Activated T-cell treated with anti-CD3 and anti-CD28 coated beads, Interleukin-2, amount 50 U/mL, for 72 hours (primary cell): ENCODE data around the gene FCHO1. TPM values are rescaled to one million over a fixed set of nuclear protein-coding genes. Genes with fewer than 3 reads are reported as not detected.

Experiments
- ATAC-seq, 2 donors: fragments of 150-1000 bp; cut with Tn5 transposase; replicated peaks in 1 of 2; 2 replicates each; pipeline ENCODE4 v1.10.0; 2021; ENCODE audit warnings: moderate library complexity in 2 of 2, mild to moderate bottlenecking in 1 of 2
- DNase-seq, 2 donors: peaks; one replicate each; pipeline ENCODE4 v3.0.0; 2021 to 2022; ENCODE audit warnings: mixed read lengths in 1 of 2
- H3K27ac Mint-ChIP-seq: one replicate; pipeline ENCODE4 v1.8.0; 2022; ENCODE audit warnings: mild to moderate bottlenecking, moderate library complexity, mixed read lengths
- H3K27me3 Mint-ChIP-seq: one replicate; pipeline ENCODE4 v1.8.0; 2022; ENCODE audit warnings: low read depth, mixed read lengths
- H3K36me3 Mint-ChIP-seq, 2 donors: one replicate each; pipeline ENCODE4 v1.8.0; 2022; ENCODE audit warnings: mixed read lengths in 2 of 2, mild to moderate bottlenecking in 1 of 2; ENCODE audit not compliant: insufficient read depth in 2 of 2
- H3K4me1 Mint-ChIP-seq: one replicate; pipeline ENCODE4 v1.8.0; 2022; ENCODE audit warnings: low read depth, mixed read lengths
- H3K4me3 Mint-ChIP-seq, 2 donors: one replicate each; pipeline ENCODE4 v1.8.0; 2022; ENCODE audit warnings: mild to moderate bottlenecking in 2 of 2, mixed read lengths in 2 of 2, moderate library complexity in 2 of 2
- H3K9me3 Mint-ChIP-seq, 2 donors: one replicate each; pipeline ENCODE4 v1.8.0; 2022; ENCODE audit warnings: mixed read lengths in 2 of 2
- total RNA-seq, 2 donors: library from RNA; stranded (reverse); gene quantifications; one replicate each; pipeline ENCODE4 v1.2.3, GENCODE V29; 2022

Gene FCHO1
- total RNA-seq, 2 donors from 2014 or later = 70.8 to 93.9 TPM

GRCh38 chr19:17757125-17757524 lies 5.8 kb downstream of the FCHO1 start:
- Mint-ChIP-seq H3K27ac (no peak overlapping the region), H3K36me3 (peaks cover 4 to 19% of the 10 kb centered on the region in 2 donors), H3K4me3 (no peak overlapping the region), H3K27me3 (no peaks in the 10 kb centered on the region), H3K4me1 (peaks cover 39% of the 10 kb centered on the region), H3K9me3 (no peaks in the 10 kb centered on the region)
- ATAC-seq (no peak), DNase-seq (no peak)

DNA sequence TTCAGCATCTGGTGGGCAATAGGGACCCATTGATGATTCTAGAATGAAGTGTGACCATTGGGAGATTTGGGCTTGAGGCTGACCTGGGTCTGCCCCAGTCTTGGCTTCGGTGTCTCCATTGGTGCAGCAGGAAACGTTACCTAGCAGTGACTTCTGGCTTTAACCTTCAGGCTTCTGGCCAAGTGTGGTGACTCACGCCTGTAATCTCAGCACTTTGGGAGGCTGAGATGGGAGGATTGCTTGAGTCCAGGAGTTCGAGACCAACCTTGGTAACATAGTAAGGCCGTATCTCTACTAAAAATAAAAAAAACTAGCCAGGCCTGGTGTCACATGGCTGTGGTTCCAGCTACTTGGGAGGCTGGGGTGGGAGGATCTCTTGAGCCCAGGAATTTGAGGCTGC lies 7.2 kb downstream of the FCHO1 start:
- no peak for ATAC-seq
- Mint-ChIP-seq H3K36me3 (peaks cover 4 to 24% of the 10 kb centered on the region in 2 donors), H3K4me3 (no peak overlapping the region), H3K27ac (no peak overlapping the region), H3K9me3 (no peaks in the 10 kb centered on the region), H3K4me1 (peaks cover 35% of the 10 kb centered on the region), H3K27me3 (no peaks in the 10 kb centered on the region)
- DNase-seq = no peak

DNA sequence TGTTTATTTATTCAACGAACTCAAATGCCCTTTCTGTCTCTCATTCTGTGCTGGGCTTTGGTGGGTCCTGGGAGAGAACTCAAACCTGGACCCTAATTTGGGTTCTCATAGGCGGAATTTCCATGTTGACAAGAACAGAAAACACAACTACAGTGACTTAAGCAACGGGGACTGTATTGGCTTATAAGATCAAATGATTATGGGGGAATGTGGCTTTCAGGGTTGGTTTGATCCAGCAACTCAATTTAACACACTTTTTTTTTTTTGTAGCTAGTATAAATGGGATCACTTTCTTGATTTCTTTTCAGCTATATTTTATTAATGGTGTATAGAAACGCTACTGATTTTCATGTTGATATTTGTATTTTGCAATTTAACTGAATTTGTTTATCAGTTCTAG lies 9.9 kb downstream of the FCHO1 start:
- H3K9me3 Mint-ChIP-seq = no peaks in the 10 kb centered on the region
- H3K4me3 Mint-ChIP-seq = no peak overlapping the region
- H3K36me3 Mint-ChIP-seq = peaks cover 4 to 33% of the 10 kb centered on the region in 2 donors
- peak overlapping the region; percentile 10 for H3K27ac Mint-ChIP-seq
- no peaks in the 10 kb centered on the region for H3K27me3 Mint-ChIP-seq
- peaks cover 16% of the 10 kb centered on the region for H3K4me1 Mint-ChIP-seq
- DNase-seq (no peak), ATAC-seq (no peak)

DNA sequence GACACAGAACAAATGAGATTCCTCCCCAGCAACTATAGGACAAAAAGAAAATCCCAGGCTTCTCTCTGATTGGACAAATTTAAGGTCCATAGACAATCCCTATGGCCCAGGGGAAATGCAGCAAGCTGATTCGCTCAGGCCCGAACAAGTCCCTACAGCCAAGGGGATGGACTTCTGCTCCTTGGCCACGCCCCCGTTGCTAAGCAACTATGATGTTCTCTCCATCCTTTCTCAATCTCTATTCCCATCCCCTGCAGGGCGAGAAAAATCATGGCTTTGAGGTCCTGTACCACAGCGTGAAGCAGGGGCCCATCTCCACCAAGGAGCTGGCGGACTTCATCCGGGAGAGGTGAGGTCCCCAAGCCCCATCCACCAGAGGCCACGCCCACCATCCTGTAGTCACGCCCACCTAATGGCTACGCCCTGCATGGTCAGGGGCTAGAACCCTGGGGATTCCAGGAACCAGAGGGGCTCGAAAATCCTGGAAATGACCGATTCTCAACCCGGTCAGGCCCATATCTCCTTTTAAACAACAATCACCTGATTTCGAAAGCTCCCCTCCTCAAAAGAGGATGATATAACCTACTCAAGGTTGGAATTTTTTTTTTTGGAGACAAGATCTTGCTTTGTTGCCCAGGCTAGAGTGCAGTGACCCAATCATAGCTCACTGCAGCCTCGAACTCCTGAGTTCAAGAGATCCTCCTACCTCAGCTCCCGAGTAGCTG lies 11.4 kb downstream of the FCHO1 start:
- H3K4me1 Mint-ChIP-seq = peaks cover 11% of the 10 kb centered on the region
- no peaks in the 10 kb centered on the region for H3K9me3 Mint-ChIP-seq
- H3K27ac Mint-ChIP-seq = no peak overlapping the region
- H3K27me3 Mint-ChIP-seq = no peaks in the 10 kb centered on the region
- DNase-seq (peak in 1 of 2 donors; percentile 28), ATAC-seq (peak in 1 of 2 donors; percentile 25)
- H3K36me3 Mint-ChIP-seq = peaks cover 1 to 36% of the 10 kb centered on the region in 2 donors
- H3K4me3 Mint-ChIP-seq = no peak overlapping the region

DNA sequence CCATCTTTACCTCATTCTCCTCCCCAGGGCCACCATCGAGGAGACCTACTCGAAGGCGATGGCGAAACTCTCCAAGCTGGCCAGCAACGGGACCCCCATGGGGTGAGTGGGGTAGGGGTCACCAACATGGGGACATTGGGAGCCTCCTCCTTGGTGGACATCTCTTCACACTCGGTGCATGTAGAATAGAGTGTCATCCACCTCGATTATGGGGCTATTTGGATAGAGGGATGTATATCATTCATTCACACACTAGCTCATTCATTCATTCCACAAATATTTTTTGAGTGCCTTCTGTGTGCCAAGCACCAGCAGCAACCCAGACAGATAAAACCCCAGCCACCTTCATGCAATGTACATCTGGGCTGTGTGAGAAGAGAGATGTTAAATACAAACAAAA lies 13.1 kb downstream of the FCHO1 start:
- no peaks in the 10 kb centered on the region for H3K27me3 Mint-ChIP-seq
- DNase-seq (no peak), ATAC-seq (no peak)
- no peak overlapping the region for H3K4me3 Mint-ChIP-seq
- peaks cover 4% of the 10 kb centered on the region for H3K4me1 Mint-ChIP-seq
- no peaks in the 10 kb centered on the region for H3K9me3 Mint-ChIP-seq
- H3K36me3 Mint-ChIP-seq = peaks cover 4 to 35% of the 10 kb centered on the region in 2 donors
- H3K27ac Mint-ChIP-seq = no peak overlapping the region

GRCh38 chr19:17765069-17765618 lies 13.9 kb downstream of the FCHO1 start:
- peaks cover 6 to 34% of the 10 kb centered on the region in 2 donors for H3K36me3 Mint-ChIP-seq
- DNase-seq = no peak
- H3K4me1 Mint-ChIP-seq = peaks cover 2% of the 10 kb centered on the region
- no peaks in the 10 kb centered on the region for H3K9me3 Mint-ChIP-seq
- no peak overlapping the region for H3K4me3 Mint-ChIP-seq
- no peaks in the 10 kb centered on the region for H3K27me3 Mint-ChIP-seq
- H3K27ac Mint-ChIP-seq = peak overlapping the region; percentile 43
- ATAC-seq = peak in 1 of 2 donors; percentile 47

GRCh38 chr19:17766543-17767131 lies 15.4 kb downstream of the FCHO1 start:
- no peak overlapping the region for H3K4me3 Mint-ChIP-seq
- H3K9me3 Mint-ChIP-seq = no peaks in the 10 kb centered on the region
- H3K27ac Mint-ChIP-seq = no peak overlapping the region
- peaks cover 5 to 39% of the 10 kb centered on the region in 2 donors for H3K36me3 Mint-ChIP-seq
- ATAC-seq = no peak
- H3K27me3 Mint-ChIP-seq = no peaks in the 10 kb centered on the region
- DNase-seq = peak; percentile 37 to 41
- H3K4me1 Mint-ChIP-seq = no peaks in the 10 kb centered on the region

DNA sequence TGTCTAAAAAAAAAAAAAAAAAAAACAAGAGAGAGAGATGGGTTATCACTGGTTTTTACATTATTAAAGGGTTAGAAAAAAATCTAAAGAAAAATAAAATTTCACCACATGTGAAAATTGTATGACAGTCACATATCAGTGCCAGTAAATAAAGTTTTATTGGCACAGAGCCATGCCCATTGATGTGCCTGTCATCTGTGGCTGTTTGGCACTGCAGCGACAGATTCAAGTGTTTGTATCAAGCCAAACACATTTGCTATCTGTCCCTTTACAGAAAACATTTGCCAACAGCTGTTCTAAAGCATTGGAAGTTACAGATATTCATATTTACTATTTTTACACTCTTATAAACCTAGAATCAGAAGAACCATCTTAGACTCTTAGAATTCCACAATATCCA lies 16.3 kb downstream of the FCHO1 start:
- H3K4me1 Mint-ChIP-seq = no peaks in the 10 kb centered on the region
- no peak overlapping the region for H3K27ac Mint-ChIP-seq
- DNase-seq (no peak), ATAC-seq (no peak)
- no peaks in the 10 kb centered on the region for H3K9me3 Mint-ChIP-seq
- H3K36me3 Mint-ChIP-seq = peaks cover 8 to 44% of the 10 kb centered on the region in 2 donors
- H3K27me3 Mint-ChIP-seq = no peaks in the 10 kb centered on the region
- H3K4me3 Mint-ChIP-seq = no peak overlapping the region

GRCh38 chr19:17770613-17771012 lies 19.3 kb downstream of the FCHO1 start:
- ATAC-seq (no peak), DNase-seq (no peak)
- no peaks in the 10 kb centered on the region for H3K27me3 Mint-ChIP-seq
- peaks cover 14 to 36% of the 10 kb centered on the region in 2 donors for H3K36me3 Mint-ChIP-seq
- H3K4me3 Mint-ChIP-seq = no peak overlapping the region
- H3K27ac Mint-ChIP-seq = no peak overlapping the region
- peaks cover 10% of the 10 kb centered on the region for H3K4me1 Mint-ChIP-seq
- H3K9me3 Mint-ChIP-seq = no peaks in the 10 kb centered on the region

GRCh38 chr19:17772172-17772571 lies 20.9 kb downstream of the FCHO1 start:
- H3K4me1 Mint-ChIP-seq = peaks cover 22% of the 10 kb centered on the region
- ATAC-seq (peak in 1 of 2 donors; percentile 23), DNase-seq (no peak)
- H3K27me3 Mint-ChIP-seq = no peaks in the 10 kb centered on the region
- H3K4me3 Mint-ChIP-seq = no peak overlapping the region
- H3K9me3 Mint-ChIP-seq = no peaks in the 10 kb centered on the region
- H3K36me3 Mint-ChIP-seq = peaks cover 14 to 37% of the 10 kb centered on the region in 2 donors
- H3K27ac Mint-ChIP-seq = no peak overlapping the region

DNA sequence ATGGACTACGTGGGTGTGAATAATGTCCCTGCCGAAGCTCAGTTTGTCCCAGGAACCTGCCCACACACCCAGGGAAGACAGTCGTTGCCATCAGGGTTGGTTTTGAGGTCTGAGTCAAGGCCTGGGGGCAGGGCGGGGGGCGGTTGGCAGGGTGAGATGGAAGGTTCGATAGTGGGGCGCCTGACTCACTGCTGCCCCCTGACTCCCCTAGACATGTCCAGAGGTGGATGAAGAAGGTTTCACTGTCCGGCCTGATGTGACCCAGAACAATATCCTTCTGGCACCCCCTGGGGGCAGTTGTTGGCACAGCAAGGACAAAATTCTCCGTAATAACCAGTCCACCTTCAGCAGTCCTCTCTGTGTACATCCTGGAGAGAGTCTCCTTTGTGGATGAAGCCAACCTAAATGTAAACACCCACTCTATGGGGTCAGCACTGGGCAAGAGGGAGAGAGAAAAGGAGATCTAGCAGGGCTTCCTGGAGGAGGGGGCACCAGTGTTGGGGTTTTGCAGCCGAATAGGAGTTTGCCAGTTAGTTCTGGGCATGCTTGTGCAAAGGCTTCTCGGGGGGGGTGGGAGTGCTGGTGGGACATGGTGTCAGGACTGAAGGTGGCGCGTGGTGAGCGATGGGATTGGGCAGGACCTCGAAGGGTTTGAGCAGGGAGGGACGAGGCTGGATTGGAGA lies 24.1 kb downstream of the FCHO1 start:
- Mint-ChIP-seq H3K4me1 (peaks cover 34% of the 10 kb centered on the region), H3K9me3 (no peaks in the 10 kb centered on the region), H3K27ac (no peak overlapping the region), H3K4me3 (no peak overlapping the region), H3K27me3 (no peaks in the 10 kb centered on the region), H3K36me3 (peaks cover 8 to 25% of the 10 kb centered on the region in 2 donors)
- ATAC-seq (no peak), DNase-seq (peak; percentile 38 to 51)

GRCh38 chr19:17775991-17776803 lies 24.9 kb downstream of the FCHO1 start:
- H3K27me3 Mint-ChIP-seq = no peaks in the 10 kb centered on the region
- no peak overlapping the region for H3K27ac Mint-ChIP-seq

More at GRCh38 chr19:17775991-17776803, 24.9 kb downstream of the FCHO1 start:
- Mint-ChIP-seq H3K4me3 (peak overlapping the region in 1 of 2 donors; percentile 6), H3K36me3 (peaks cover 8 to 19% of the 10 kb centered on the region in 2 donors), H3K9me3 (no peaks in the 10 kb centered on the region), H3K4me1 (peaks cover 34% of the 10 kb centered on the region)
- peak; percentile 44 to 54 for ATAC-seq
- DNase-seq = peak in 1 of 2 donors; percentile 29
